A673 (cell line): ENCODE data around the gene F11R. TPM values are rescaled to one million over a fixed set of nuclear protein-coding genes. Genes with fewer than 3 reads are reported as not detected.
"Not testable (repeated sequence)": the region's sequence is repeated elsewhere in the genome, so short reads cannot be mapped to it uniquely, and the experiment has no call there.

Source experiments
- BruUV-seq: library from RNA; stranded (reverse); fragments of 400-500 nt; replicated peaks from 2 replicates; lab custom pipeline; 2021; lab: Mats Ljungman, UMichigan
- CTCF ChIA-PET: fragments of 300-600 bp; sonication (Branson Sonifier 250); formaldehyde crosslinking; loops from one replicate; lab custom pipeline; 2022; ENCODE audit warnings: antibody characterized with exemption; lab: Charles Lee
- POLR2A ChIA-PET: fragments of 300-600 bp; sonication (Branson Sonifier 250); formaldehyde crosslinking; loops from one replicate; lab custom pipeline; 2022; ENCODE audit warnings: antibody characterized with exemption; ENCODE audit not compliant: low non-redundant PET; lab: Charles Lee
- DNase-seq: peaks from one replicate; pipeline ENCODE4 v3.0.0-alpha.2; 2015; ENCODE audit warnings: low spot score
- H3K27ac ChIP-seq: fragments of 200-600 bp; sonication (generic); 2 replicates; pipeline ENCODE4 v1.5.1; 2016; ENCODE audit warnings: mixed run types, low read depth, mild to moderate bottlenecking, mixed read lengths, antibody characterized with exemption, low read length; ENCODE audit not compliant: poor library complexity, severe bottlenecking
- H3K27me3 ChIP-seq: fragments of 200-600 bp; sonication (generic); replicated peaks from 2 replicates; pipeline ENCODE4 v1.6.1; 2017; ENCODE audit warnings: mixed run types, low read depth, mild to moderate bottlenecking, mixed read lengths, antibody characterized with exemption, low read length; ENCODE audit not compliant: insufficient read depth, poor library complexity
- H3K36me3 ChIP-seq: fragments of 200-600 bp; sonication (generic); 2 replicates; pipeline ENCODE4 v1.6.1; 2016; ENCODE audit warnings: mixed run types, mild to moderate bottlenecking, mixed read lengths, antibody characterized with exemption, low read length; ENCODE audit not compliant: insufficient read depth, poor library complexity, severe bottlenecking
- H3K4me1 ChIP-seq: fragments of 200-600 bp; sonication (generic); 2 replicates; pipeline ENCODE4 v1.6.1; 2017; ENCODE audit warnings: mixed run types, mild to moderate bottlenecking, mixed read lengths, antibody characterized with exemption, low read length; ENCODE audit not compliant: insufficient read depth, poor library complexity, severe bottlenecking
- H3K4me3 ChIP-seq: fragments of 200-600 bp; sonication (generic); 2 replicates; pipeline ENCODE4 v1.5.1; 2016; ENCODE audit warnings: low read depth, mixed run types, mild to moderate bottlenecking, mixed read lengths, low read length; ENCODE audit not compliant: poor library complexity, severe bottlenecking
- H3K9me3 ChIP-seq: fragments of 200-600 bp; sonication (generic); 2 replicates; pipeline ENCODE4 v1.6.1; 2016; ENCODE audit warnings: mixed run types, low read depth, mild to moderate bottlenecking, mixed read lengths, antibody characterized with exemption, low read length; ENCODE audit not compliant: poor library complexity, severe bottlenecking
- EZH2 ChIP-seq: fragments of 200-600 bp; sonication (generic); IDR thresholded peaks from 2 replicates; pipeline ENCODE4 v1.6.1; 2017; ENCODE audit warnings: borderline replicate concordance, low read depth, mild to moderate bottlenecking, mixed read lengths, antibody characterized with exemption, low read length; ENCODE audit not compliant: poor library complexity, severe bottlenecking
- intact Hi-C: fragments of 100-400 bp; cut with micrococcal nuclease; formaldehyde crosslinking; loops from one replicate; pipeline ENCODE4 v1.10.0; 2022; ENCODE audit not compliant: unreplicated experiment
- total RNA-seq: library from RNA; stranded (reverse); gene quantifications from 2 replicates; pipeline ENCODE4 v1.2.3, GENCODE V29; 2021
- TF ChIP-seq, protein P1 (sequence below): fragments of 300-800, 200-600 bp; sonication (generic); conservative IDR thresholded peaks from 2 replicates; pipeline ENCODE4 v1.5.1; 2017; ENCODE audit warnings: low read depth, mild to moderate bottlenecking, antibody characterized with exemption, low read length, moderate library complexity, mixed read lengths

F11R gene
- total RNA-seq, 1 experiment from 2014 or later = 2.3 TPM

DNA sequence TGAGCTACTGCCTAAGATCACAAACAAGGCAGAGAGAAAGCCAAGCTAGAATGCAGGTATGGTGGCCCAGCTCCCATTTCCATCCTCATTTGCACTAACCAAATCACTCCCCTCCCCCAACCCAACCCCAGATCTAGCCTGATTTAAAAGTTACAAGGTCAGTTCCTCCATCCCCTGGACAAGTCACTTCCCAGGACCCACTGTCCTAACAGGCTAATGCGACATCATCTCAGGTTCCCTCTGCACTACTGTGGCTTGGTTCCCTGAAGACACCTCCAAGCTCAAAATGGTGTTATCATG lies 2.4 kb downstream of the F11R start:
- ChIA-PET POLR2A (no interaction called here), CTCF (interaction anchor here (0.8 kb wide), 1 partner anchor 23 kb away, joined by 3 read pairs; no protein-coding TSS in a partner anchor)
- no peak for TF ChIP-seq EZH2
- H3K4me1 ChIP-seq = peaks cover 9% of the 10 kb centered on the region
- DNase-seq = no peak
- H3K27me3 ChIP-seq = peaks cover 9% of the 10 kb centered on the region
- H3K36me3 ChIP-seq = no peaks in the 10 kb centered on the region
- H3K27ac ChIP-seq = no peak overlapping the region
- H3K9me3 ChIP-seq = no peaks in the 10 kb centered on the region
- no TSS peak for BruUV-seq
- intact Hi-C loops = no loop called here
- no peak overlapping the region for H3K4me3 ChIP-seq

DNA sequence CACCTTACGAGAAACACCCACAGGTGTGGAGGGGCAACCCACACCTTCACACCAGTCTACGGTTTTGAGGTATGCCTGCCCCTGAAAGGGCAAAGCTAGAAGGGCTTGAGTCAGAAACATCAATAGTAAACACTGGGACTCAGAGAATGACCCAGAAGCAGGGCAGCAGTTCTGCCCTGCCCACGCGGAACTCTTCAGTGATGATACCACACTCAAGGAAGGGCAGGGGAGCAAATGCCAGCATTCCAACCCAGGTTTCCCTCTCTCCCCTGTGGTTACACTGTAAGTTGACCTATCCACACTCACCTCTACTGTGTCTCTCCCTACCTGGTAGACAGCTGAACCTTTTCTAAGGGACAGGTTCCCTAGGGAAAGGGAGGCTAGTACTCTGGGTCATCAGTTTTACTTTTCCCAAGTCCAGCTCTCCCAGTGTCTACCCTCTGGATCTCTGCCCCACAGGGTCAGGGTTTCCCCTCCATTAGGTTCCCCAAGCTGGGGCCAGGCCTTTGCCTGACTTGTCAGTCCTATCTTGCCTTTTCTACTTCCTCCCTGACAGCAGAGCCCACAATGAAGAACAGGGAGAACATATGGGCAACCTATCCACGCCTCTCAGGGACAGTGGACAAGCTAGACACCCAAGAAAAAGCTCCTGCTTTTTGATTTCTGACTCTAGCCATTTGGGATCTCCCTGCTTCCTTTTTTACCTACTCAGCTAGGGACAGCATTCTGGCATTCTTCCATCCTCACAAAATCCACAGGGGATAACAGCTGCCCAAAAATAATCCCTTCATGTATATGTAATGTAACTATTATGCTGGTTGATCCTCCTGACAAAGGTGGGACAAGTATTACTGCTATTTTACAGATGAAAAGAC lies 3.0 kb downstream of the F11R start:
- no peak for DNase-seq
- peaks cover 9% of the 10 kb centered on the region for H3K27me3 ChIP-seq
- intact Hi-C loops = no loop called here
- H3K4me1 ChIP-seq = peaks cover 9% of the 10 kb centered on the region
- no peaks in the 10 kb centered on the region for H3K36me3 ChIP-seq
- TF ChIP-seq, protein P1, sequence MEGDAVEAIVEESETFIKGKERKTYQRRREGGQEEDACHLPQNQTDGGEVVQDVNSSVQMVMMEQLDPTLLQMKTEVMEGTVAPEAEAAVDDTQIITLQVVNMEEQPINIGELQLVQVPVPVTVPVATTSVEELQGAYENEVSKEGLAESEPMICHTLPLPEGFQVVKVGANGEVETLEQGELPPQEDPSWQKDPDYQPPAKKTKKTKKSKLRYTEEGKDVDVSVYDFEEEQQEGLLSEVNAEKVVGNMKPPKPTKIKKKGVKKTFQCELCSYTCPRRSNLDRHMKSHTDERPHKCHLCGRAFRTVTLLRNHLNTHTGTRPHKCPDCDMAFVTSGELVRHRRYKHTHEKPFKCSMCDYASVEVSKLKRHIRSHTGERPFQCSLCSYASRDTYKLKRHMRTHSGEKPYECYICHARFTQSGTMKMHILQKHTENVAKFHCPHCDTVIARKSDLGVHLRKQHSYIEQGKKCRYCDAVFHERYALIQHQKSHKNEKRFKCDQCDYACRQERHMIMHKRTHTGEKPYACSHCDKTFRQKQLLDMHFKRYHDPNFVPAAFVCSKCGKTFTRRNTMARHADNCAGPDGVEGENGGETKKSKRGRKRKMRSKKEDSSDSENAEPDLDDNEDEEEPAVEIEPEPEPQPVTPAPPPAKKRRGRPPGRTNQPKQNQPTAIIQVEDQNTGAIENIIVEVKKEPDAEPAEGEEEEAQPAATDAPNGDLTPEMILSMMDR = no peak
- TF ChIP-seq EZH2 = no peak
- CTCF ChIA-PET = interaction anchor here (0.8 kb wide), 1 partner anchor 24 kb away, joined by 3 read pairs; no protein-coding TSS in a partner anchor
- no peak overlapping the region for H3K4me3 ChIP-seq
- no peak overlapping the region for H3K27ac ChIP-seq
- no peaks in the 10 kb centered on the region for H3K9me3 ChIP-seq
- POLR2A ChIA-PET = no interaction called here
- no TSS peak for BruUV-seq

DNA sequence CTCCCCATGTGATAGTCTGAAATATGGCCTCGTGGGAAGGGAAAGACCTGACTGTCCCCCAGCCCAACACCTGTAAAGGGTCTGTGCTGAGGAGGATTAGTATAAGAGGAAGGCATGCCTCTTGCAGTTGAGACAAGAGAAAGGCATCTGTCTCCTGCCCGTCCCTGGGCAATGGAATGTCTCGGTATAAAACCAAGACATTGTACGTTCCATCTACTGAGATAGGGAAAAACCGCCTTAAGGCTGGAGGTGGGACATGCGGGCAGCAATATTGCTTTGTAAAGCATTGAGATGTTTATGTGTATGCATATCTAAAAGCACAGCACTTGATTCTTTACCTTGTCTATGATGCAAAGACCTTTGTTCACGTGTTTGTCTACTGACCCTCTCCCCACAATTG lies 3.8 kb downstream of the F11R start:
- H3K4me1 ChIP-seq, DNase-seq, CTCF ChIA-PET, intact Hi-C loops, H3K9me3 ChIP-seq, H3K27me3 ChIP-seq, H3K36me3 ChIP-seq, BruUV-seq, H3K4me3 ChIP-seq, H3K27ac ChIP-seq, POLR2A ChIA-PET: not testable (repeated sequence)

DNA sequence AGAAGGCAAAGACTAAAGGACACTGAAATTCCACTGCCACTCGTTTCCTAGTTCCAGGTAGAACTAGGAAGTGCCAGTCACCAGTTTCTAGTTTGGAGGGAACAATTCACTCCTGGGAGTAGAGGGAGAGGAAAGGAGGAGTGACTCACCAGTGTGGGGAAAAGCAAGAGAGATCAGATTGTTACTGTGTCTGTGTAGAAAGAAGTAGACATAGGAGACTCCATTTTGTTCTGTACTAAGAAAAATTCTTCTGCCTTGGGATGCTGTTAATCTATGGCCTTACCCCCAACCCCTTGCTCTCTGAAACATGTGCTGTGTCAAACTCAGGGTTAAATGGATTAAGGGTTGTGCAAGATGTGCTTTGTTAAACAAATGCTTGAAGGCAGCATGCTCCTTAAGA lies 4.3 kb downstream of the F11R start:
- CTCF ChIA-PET, POLR2A ChIA-PET, H3K4me1 ChIP-seq, H3K9me3 ChIP-seq, H3K27ac ChIP-seq, H3K27me3 ChIP-seq, intact Hi-C loops, BruUV-seq, DNase-seq, H3K4me3 ChIP-seq, H3K36me3 ChIP-seq: not testable (repeated sequence)
